Liver (tissue), 9 donors: ENCODE results near the gene KLK15. TPM values are rescaled to one million over a fixed set of nuclear protein-coding genes. Genes with fewer than 3 reads are reported as not detected.

Experiments used
- DNase-seq: peaks from one replicate; pipeline ENCODE4 v3.0.0-alpha.2; 2017; ENCODE audit warnings: low spot score
- H3K27ac ChIP-seq, 2 donors: one replicate each; pipeline ENCODE4 v1.7.0; 2013; ENCODE audit warnings: inconsistent platforms in 2 of 2, low read length in 2 of 2, control low read depth in 1 of 2, low read depth in 1 of 2, mild to moderate bottlenecking in 1 of 2
- H3K27me3 ChIP-seq, 4 donors: one replicate each; pipeline versions ENCODE4 v1.6.1 to v1.7.0; 2013; ENCODE audit warnings: low read length in 3 of 4, inconsistent platforms in 1 of 4, mild to moderate bottlenecking in 1 of 4, moderate library complexity in 1 of 4; ENCODE audit not compliant: control insufficient read depth in 4 of 4, insufficient read depth in 4 of 4
- H3K36me3 ChIP-seq, 4 donors: one replicate each; pipeline versions ENCODE4 v1.6.1 to v1.7.0; 2013; ENCODE audit warnings: low read length in 3 of 4, mild to moderate bottlenecking in 3 of 4, low read depth in 1 of 4, moderate library complexity in 1 of 4; ENCODE audit not compliant: control insufficient read depth in 4 of 4, insufficient read depth in 3 of 4
- H3K4me1 ChIP-seq, 4 donors: one replicate each; pipeline versions ENCODE4 v1.6.1 to v1.7.0; 2013; ENCODE audit warnings: low read length in 3 of 4, mild to moderate bottlenecking in 3 of 4, moderate library complexity in 1 of 4; ENCODE audit not compliant: control insufficient read depth in 4 of 4, insufficient read depth in 4 of 4
- H3K4me3 ChIP-seq, 3 donors: one replicate each; pipeline versions ENCODE4 v1.6.1 to v1.7.0; 2013; ENCODE audit warnings: low read length in 3 of 3, control low read depth in 1 of 3, low read depth in 1 of 3, mild to moderate bottlenecking in 1 of 3
- H3K9ac ChIP-seq, 2 donors: one replicate each; pipeline ENCODE4 v1.7.0; 2013; ENCODE audit warnings: low read length in 2 of 2, mild to moderate bottlenecking in 2 of 2, moderate library complexity in 2 of 2, control low read depth in 1 of 2, low read depth in 1 of 2
- H3K9me3 ChIP-seq, 4 donors: one replicate each; pipeline versions ENCODE4 v1.6.1 to v1.7.0; 2013; ENCODE audit warnings: low read length in 3 of 4; ENCODE audit not compliant: control insufficient read depth in 4 of 4
- ATF3 ChIP-seq: IDR thresholded peaks from 2 replicates; pipeline ENCODE4 v1.6.1; 2016; ENCODE audit warnings: antibody characterized with exemption
- CTCF ChIP-seq: fragments of 150-350 bp; IDR thresholded peaks from 2 replicates; pipeline ENCODE4 v1.5.1; 2017; ENCODE audit warnings: improper control_type of control experiment, low read depth, low read length; ENCODE audit not compliant: missing input control
- EGR1 ChIP-seq, 2 donors: IDR thresholded peaks; 2 replicates each; pipeline ENCODE4 v1.6.1; 2016 to 2018; ENCODE audit warnings: antibody characterized with exemption in 2 of 2, low read depth in 2 of 2
- FOXA1 ChIP-seq: IDR thresholded peaks from 2 replicates; pipeline ENCODE4 v1.6.1; 2016; ENCODE audit warnings: antibody characterized with exemption
- FOXA2 ChIP-seq: IDR thresholded peaks from 2 replicates; pipeline ENCODE4 v1.6.1; 2016; ENCODE audit warnings: antibody characterized with exemption
- GABPA ChIP-seq, 2 donors: IDR thresholded peaks in 1 of 2; conservative IDR thresholded peaks in 1 of 2; 2 replicates each; pipeline ENCODE4 v1.6.1; 2016; ENCODE audit warnings: antibody characterized with exemption in 2 of 2, mild to moderate bottlenecking in 1 of 2, moderate library complexity in 1 of 2
- HNF4G ChIP-seq: IDR thresholded peaks from 2 replicates; pipeline ENCODE4 v1.6.1; 2016; ENCODE audit warnings: antibody characterized with exemption
- JUND ChIP-seq, 2 donors: IDR thresholded peaks; 2 replicates each; pipeline ENCODE4 v1.6.1; 2016; ENCODE audit warnings: antibody characterized with exemption in 2 of 2
- MAX ChIP-seq: IDR thresholded peaks from 2 replicates; pipeline ENCODE4 v1.6.1; 2016; ENCODE audit warnings: antibody characterized with exemption
- NR2F2 ChIP-seq: IDR thresholded peaks from 2 replicates; pipeline ENCODE4 v1.6.1; 2016; ENCODE audit warnings: antibody characterized with exemption
- RAD21 ChIP-seq, 2 donors: IDR thresholded peaks; 2 replicates each; pipeline ENCODE4 v1.6.1; 2016; ENCODE audit warnings: antibody characterized with exemption in 2 of 2, mild to moderate bottlenecking in 2 of 2
- REST ChIP-seq: IDR thresholded peaks from 2 replicates; pipeline ENCODE4 v1.6.1; 2016; ENCODE audit warnings: antibody characterized with exemption, mild to moderate bottlenecking
- RXRA ChIP-seq, 2 donors: IDR thresholded peaks; 2 replicates each; pipeline ENCODE4 v1.6.1; 2017 to 2018; ENCODE audit warnings: antibody characterized with exemption in 2 of 2, mild to moderate bottlenecking in 1 of 2
- SP1 ChIP-seq: IDR thresholded peaks from 2 replicates; pipeline ENCODE4 v1.6.1; 2018; ENCODE audit warnings: antibody characterized with exemption, mild to moderate bottlenecking
- TAF1 ChIP-seq: conservative IDR thresholded peaks from 2 replicates; pipeline ENCODE4 v1.6.1; 2016; ENCODE audit warnings: antibody characterized with exemption, mild to moderate bottlenecking
- YY1 ChIP-seq: IDR thresholded peaks from 2 replicates; pipeline ENCODE4 v1.6.1; 2016; ENCODE audit warnings: antibody characterized with exemption, mild to moderate bottlenecking
- ZBTB33 ChIP-seq: IDR thresholded peaks from 2 replicates; pipeline ENCODE4 v1.6.1; 2016; ENCODE audit warnings: antibody characterized with exemption
- WGBS: extraction: QIAGEN DNeasy Blood & Tissue Kit; methylation state at CpG from one replicate; pipeline ENCODE4 v1.1.7; 2013; 5-methylcytosine and 5-hydroxymethylcytosine counted together
- polyA plus RNA-seq, 2 donors: library from polyadenylated mRNA; stranded (reverse) in 1 of 2; unstranded in 1 of 2; fragments of 200-250 nt in 1 of 2; fragments of >200 nt in 1 of 2; fragmentation: Nextera tagmentation in 1 of 2; extraction: Ambion mirVana in 1 of 2; gene quantifications; one replicate each; pipeline versions ENCODE4 v1.2.1 to v1.2.3, GENCODE V29; 2013 to 2015
- total RNA-seq, 2 donors: library from RNA; depleted of rRNA; stranded (reverse); fragments of >200 nt; gene quantifications; one replicate each; pipeline ENCODE4 v1.2.3, GENCODE V29; 2014
- donor health status: healthy.
- donor health status: healthy.
- donor health status: healthy.
- donor health status: healthy.
- donor health status: healthy.

The KLK15 gene
- total and polyA plus RNA-seq, 4 donors, result not detected

- DNase-seq, result no peak
- no peak overlapping the region for H3K4me3 ChIP-seq
- TF ChIP-seq EGR1 (IDR thresholded peaks at IDR 0.05; ENCODE audit: low read depth in 2 of 2) (no peak), GABPA (IDR thresholded peaks at IDR 0.05 in 1 of 2, conservative IDR thresholded peaks at IDR 0.05 in 1 of 2) (no peak), RAD21 (IDR thresholded peaks at IDR 0.05) (no peak), FOXA2 (no peak), SP1 (no peak), TAF1 (no peak), HNF4G (no peak), NR2F2 (no peak), YY1 (no peak), REST (no peak), RXRA (IDR thresholded peaks at IDR 0.05) (no peak), ZBTB33 (no peak), JUND (IDR thresholded peaks at IDR 0.05) (no peak), ATF3 (no peak)
- H3K9me3 ChIP-seq, result no peaks in the 10 kb centered on the region
- H3K9ac ChIP-seq, result no peak overlapping the region
- H3K27me3 ChIP-seq, result peaks cover 0 to 9% (median 5%) of the 10 kb centered on the region in 4 donors
- no peak overlapping the region for H3K27ac ChIP-seq
- no peaks in the 10 kb centered on the region for H3K36me3 ChIP-seq
- no peaks in the 10 kb centered on the region for H3K4me1 ChIP-seq
- 65% methylated on average over 5 of the region's 5 CpGs for WGBS
Measured at GRCh38 chr19:50874211-50874610, 40.8 kb upstream of the KLK15 start.

- DNase-seq, result no peak
- no peak within 1 kb of the TSS for H3K4me3 ChIP-seq
- no peak within 1 kb of the TSS for H3K27ac ChIP-seq
- H3K27me3 ChIP-seq, result peaks cover 0 to 13% (median 4%) of the 10 kb centered on the region in 4 donors
- no peaks in the 10 kb centered on the region for H3K4me1 ChIP-seq
- H3K36me3 ChIP-seq, result no peaks in the 10 kb centered on the region
- H3K9ac ChIP-seq, result no peak within 1 kb of the TSS
- 62% methylated on average over 3 of the region's 3 CpGs for WGBS
- no peaks in the 10 kb centered on the region for H3K9me3 ChIP-seq
- no peak for TF ChIP-seq FOXA1
- no peak for TF ChIP-seq ATF3
- no peak for TF ChIP-seq REST
- TF ChIP-seq TAF1, result no peak
- TF ChIP-seq MAX, result no peak
- TF ChIP-seq CTCF, result no peak
- no peak for TF ChIP-seq ZBTB33
- no peak for TF ChIP-seq NR2F2
- TF ChIP-seq JUND (IDR thresholded peaks at IDR 0.05), result no peak
- TF ChIP-seq YY1, result no peak
- no peak for TF ChIP-seq RAD21 (IDR thresholded peaks at IDR 0.05)
- TF ChIP-seq RXRA (IDR thresholded peaks at IDR 0.05), result no peak
- TF ChIP-seq EGR1 (IDR thresholded peaks at IDR 0.05; ENCODE audit: low read depth in 2 of 2), result no peak
- no peak for TF ChIP-seq SP1
- no peak for TF ChIP-seq HNF4G
- no peak for TF ChIP-seq FOXA2
Measured at GRCh38 chr19:50873056-50873455, 39.7 kb upstream of the KLK15 start, which contains the start of gene KLK2. Gene KLK2 (plus strand): TSS chr19:50873439. CDS start chr19:50873474, 35 bp downstream.
